SH-SY5Y (cell line): ENCODE data around the gene HIP1R.
A peak's percentile ranks its signal among the peaks of the same experiment; 100 is the strongest.

ENCODE experiments used
- GATA2 ChIP-seq: IDR thresholded peaks from 2 replicates; pipeline ENCODE4 v1.6.1; 2011; ENCODE audit warnings: mild to moderate bottlenecking, low read depth, low read length
- GATA3 ChIP-seq: IDR thresholded peaks from 2 replicates; pipeline ENCODE4 v1.6.1; 2011; ENCODE audit warnings: low read depth, mild to moderate bottlenecking, low read length, moderate library complexity

The HIP1R gene

GRCh38 chr12:122848471-122849351, 13.5 kb downstream of the HIP1R start:
- TF ChIP-seq GATA3 (no peak), GATA2 (no peak)

GRCh38 chr12:122849352-122850047, 14.2 kb downstream of the HIP1R start:
- TF ChIP-seq GATA2 = no peak
- no peak for TF ChIP-seq GATA3

- TF ChIP-seq GATA3 (no peak), GATA2 (no peak)
These were observed 14.8 kb downstream of the HIP1R start for GRCh38 chr12:122850048-122850445.

DNA sequence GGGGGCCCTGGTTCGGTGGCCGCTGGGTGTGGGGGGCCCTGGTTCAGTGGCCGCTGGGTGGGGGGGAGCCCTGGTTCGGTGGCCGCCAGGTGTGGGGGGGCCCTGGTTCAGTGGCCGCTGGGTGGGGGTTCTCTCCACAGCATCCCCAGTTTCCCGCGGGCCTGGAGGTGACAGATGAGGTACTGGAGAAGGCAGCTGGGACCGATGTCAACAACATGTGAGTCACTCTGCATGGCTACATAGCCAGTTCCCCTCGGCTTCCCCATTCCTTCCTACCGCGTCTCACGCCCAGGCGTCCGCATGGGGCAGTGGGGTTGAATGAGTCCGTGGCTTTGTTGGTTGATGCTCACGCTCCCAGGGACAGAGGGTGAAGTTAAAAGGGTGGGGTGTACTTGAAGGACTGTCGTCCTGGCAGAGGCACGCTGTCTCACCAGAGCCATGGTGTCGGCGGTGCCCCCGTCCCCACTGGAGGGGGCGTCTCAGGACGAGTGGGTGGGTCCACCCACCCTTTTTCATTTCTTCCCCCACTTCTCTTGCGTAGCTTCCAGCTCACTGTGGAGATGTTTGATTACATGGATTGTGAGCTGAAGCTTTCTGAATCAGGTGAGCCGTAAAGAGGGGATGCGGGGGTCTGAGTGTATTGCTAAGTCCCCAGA, 15.6 kb downstream of the HIP1R start:
- TF ChIP-seq GATA3 (no peak), GATA2 (no peak)

GRCh38 chr12:122851820-122852219, 16.6 kb downstream of the HIP1R start:
- TF ChIP-seq GATA3 (no peak), GATA2 (no peak)

DNA sequence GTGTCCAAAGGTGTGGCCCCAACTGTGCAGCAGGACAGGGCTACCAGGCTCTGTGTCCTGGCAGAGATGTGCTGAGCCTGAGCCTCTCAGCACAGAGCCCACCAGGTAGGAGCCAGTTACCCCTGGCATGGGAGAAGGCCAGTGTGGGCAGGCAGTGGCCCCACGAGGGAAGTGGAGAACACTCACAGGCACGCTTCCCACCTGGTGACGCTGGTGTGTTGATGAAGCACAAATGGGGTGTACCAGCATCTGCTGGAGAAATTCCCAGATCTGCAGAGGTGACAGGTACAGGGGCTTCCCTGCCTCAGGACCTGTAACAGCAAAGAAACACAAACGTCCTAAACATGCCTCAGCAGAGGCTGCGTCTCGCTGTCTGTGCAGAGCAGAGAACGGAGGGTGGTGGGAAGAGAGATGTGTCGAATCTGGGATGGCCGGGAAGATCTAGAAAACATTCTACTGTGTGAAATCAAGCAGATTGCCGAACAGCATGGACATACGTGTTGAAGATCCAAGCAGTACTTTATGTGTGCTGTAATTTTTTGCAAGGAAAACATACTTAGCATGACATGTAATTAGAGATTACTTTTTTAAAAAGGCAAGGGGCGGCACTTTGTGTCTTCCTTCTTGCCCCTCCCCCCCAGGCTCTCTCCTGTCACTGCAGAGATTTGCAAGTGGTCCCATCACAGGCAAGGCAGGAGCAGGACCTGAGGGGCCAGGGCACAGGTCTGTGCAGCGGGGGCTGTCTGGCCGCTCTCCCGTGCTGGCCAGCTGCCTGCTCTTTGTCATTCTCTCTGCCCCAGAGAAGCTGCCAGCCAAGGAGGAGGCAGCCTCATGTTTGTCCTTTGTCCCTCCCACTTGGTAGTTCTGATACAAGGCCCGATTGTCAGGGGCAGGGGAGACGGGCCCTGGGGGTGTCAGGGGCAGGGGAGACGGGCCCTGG, 17.3 kb downstream of the HIP1R start:
- no peak for TF ChIP-seq GATA3
- no peak for TF ChIP-seq GATA2

GRCh38 chr12:122853582-122854245, 18.5 kb downstream of the HIP1R start:
- TF ChIP-seq GATA2 (no peak), GATA3 (no peak)

GRCh38 chr12:122854554-122854953, 19.3 kb downstream of the HIP1R start:
- TF ChIP-seq GATA3 (no peak), GATA2 (no peak)

- TF ChIP-seq GATA2 (no peak), GATA3 (no peak)
These were observed 20.0 kb downstream of the HIP1R start for GRCh38 chr12:122855071-122855829.

DNA sequence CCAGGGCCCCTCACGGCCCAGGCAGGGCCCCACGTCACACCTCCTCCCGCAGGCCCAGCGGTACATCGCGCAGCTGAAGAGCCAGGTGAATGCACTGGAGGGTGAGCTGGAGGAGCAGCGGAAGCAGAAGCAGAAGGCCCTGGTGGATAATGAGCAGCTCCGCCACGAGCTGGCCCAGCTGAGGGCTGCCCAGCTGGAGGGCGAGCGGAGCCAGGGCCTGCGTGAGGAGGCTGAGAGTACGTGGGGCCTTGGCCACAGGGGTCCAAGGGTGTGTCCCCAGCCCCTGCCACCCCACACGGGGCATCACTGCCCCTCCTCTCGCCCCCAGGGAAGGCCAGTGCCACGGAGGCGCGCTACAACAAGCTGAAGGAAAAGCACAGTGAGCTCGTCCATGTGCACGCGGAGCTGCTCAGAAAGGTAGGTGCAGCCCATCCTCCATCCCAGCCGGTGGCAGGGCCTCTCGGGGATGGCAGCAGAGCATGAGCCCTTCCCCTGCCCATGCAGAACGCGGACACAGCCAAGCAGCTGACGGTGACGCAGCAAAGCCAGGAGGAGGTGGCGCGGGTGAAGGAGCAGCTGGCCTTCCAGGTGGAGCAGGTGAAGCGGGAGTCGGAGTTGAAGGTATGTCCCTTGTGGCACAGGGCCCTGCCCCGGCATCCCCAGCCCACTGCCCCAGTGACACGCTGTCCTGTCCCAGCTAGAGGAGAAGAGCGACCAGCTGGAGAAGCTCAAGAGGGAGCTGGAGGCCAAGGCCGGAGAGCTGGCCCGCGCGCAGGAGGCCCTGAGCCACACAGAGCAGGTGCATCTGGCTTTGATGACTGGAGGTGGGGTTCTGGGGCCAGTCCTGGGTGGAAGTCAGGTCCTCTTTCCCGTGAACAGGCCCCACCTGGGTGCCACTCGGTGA, 20.9 kb downstream of the HIP1R start:
- TF ChIP-seq GATA3 (no peak), GATA2 (no peak)

GRCh38 chr12:122856999-122857671, 21.9 kb downstream of the HIP1R start:
- peak; percentile 33; the same call in 1 of the 2 replicates for TF ChIP-seq GATA2
- no peak for TF ChIP-seq GATA3

DNA sequence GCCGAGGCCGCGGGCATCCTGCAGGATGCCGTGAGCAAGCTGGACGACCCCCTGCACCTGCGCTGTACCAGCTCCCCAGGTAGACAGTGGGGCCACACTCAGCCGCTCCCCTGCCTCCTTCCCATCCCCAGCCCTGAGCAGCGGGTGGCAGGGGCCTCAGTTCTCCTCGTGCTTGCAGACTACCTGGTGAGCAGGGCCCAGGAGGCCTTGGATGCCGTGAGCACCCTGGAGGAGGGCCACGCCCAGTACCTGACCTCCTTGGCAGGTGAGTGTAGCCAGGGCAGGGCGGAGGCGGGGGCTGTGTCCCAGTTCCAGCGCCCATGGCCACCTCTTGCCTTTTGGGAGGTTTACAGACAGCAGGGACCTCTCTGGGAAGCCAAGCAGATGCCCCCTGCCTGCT, 22.9 kb downstream of the HIP1R start:
- no peak for TF ChIP-seq GATA2
- TF ChIP-seq GATA3 = no peak
